HCT116 (cell line): ENCODE measurements around the gene DLG2. TPM values are rescaled to one million over a fixed set of nuclear protein-coding genes. Genes with fewer than 3 reads are reported as not detected.

ENCODE experiments used
- ATAC-seq: fragments of 200-7000 bp; cut with Tn5 transposase; 2 replicates; pipeline ENCODE4 v1.9.1; 2020; ENCODE audit warnings: mild to moderate bottlenecking, moderate library complexity
- BruUV-seq: library from RNA; stranded (reverse); fragments of 400-500 nt; replicated peaks from 2 replicates; lab custom pipeline; 2021; lab: Mats Ljungman, UMichigan
- CTCF ChIA-PET: fragments of 300-600 bp; sonication (Branson Sonifier 250); formaldehyde crosslinking; loops from one replicate; lab custom pipeline; 2021; ENCODE audit warnings: antibody characterized with exemption; lab: Charles Lee
- POLR2A ChIA-PET: fragments of 300-600, 350-600 bp; sonication (Branson Sonifier 250); formaldehyde crosslinking; loops from one replicate; lab custom pipeline; 2021; ENCODE audit warnings: antibody characterized with exemption; lab: Charles Lee
- RAD21 ChIA-PET, 2 experiments: fragments of 300-600 bp; sonication (Branson Sonifier 250); formaldehyde crosslinking; loops; one replicate each; lab custom pipeline; 2023; ENCODE audit warnings: low total read pairs in 2 of 2; ENCODE audit not compliant: uncharacterized antibody in 2 of 2, unreplicated experiment in 2 of 2, low non-redundant PET in 1 of 2; lab: Charles Lee
- DNase-seq: peaks from one replicate; pipeline ENCODE4 v3.0.0-alpha.2; 2010; ENCODE audit warnings: low read depth, low spot score
- H2AFZ ChIP-seq: fragments of 200-600 bp; shearing (Covaris generic), sonication (generic); 2 replicates; pipeline ENCODE4 v1.6.1; 2017; ENCODE audit warnings: low read depth, mixed run types, mixed read lengths, antibody characterized with exemption, low read length; ENCODE audit not compliant: poor library complexity, severe bottlenecking
- H3K27ac ChIP-seq: 2 replicates; pipeline ENCODE4 v1.5.1; 2012; ENCODE audit warnings: low read depth, low read length
- H3K27me3 ChIP-seq: fragments of 200-600 bp; sonication (generic); 2 replicates; pipeline ENCODE4 v1.6.1; 2016; ENCODE audit warnings: mixed run types, low read length, mixed read lengths; ENCODE audit not compliant: insufficient read depth
- H3K36me3 ChIP-seq, 2 experiments: fragments of 200-500 bp in 1 of 2; fragments of 200-600 bp in 1 of 2; sonication (Bioruptor generic) in 1 of 2; sonication (generic) in 1 of 2; 2 replicates each; pipeline versions ENCODE4 v1.5.1 to v1.6.1; 2014 to 2016; ENCODE audit warnings: low read length in 2 of 2, inconsistent platforms in 1 of 2, mixed read lengths in 1 of 2, mixed run types in 1 of 2; ENCODE audit not compliant: insufficient read depth in 2 of 2, control insufficient read depth in 1 of 2
- H3K4me1 ChIP-seq, 2 experiments: fragments of 200-600 bp in 1 of 2; sonication (generic) in 1 of 2; 2 replicates each; pipeline versions ENCODE4 v1.5.1 to v1.6.1; 2012 to 2017; ENCODE audit warnings: low read length in 2 of 2, inconsistent platforms in 1 of 2, mild to moderate bottlenecking in 1 of 2, mixed read lengths in 1 of 2, mixed run types in 1 of 2, moderate library complexity in 1 of 2; ENCODE audit not compliant: insufficient read depth in 2 of 2, control insufficient read depth in 1 of 2
- H3K4me2 ChIP-seq: fragments of 200-600 bp; sonication (generic); 2 replicates; pipeline ENCODE4 v1.6.1; 2017; ENCODE audit warnings: mixed run types, low read length, mixed read lengths
- H3K4me3 ChIP-seq, 2 experiments: fragments of 200-600 bp in 1 of 2; sonication (generic) in 1 of 2; replicated peaks in 1 of 2; 2 replicates each; pipeline ENCODE4 v1.5.1; 2011 to 2016; ENCODE audit warnings: low read length in 2 of 2, control low read depth in 1 of 2, low read depth in 1 of 2, mild to moderate bottlenecking in 1 of 2, mixed read lengths in 1 of 2, mixed run types in 1 of 2
- H3K79me2 ChIP-seq: fragments of 200-600 bp; sonication (generic); 2 replicates; pipeline ENCODE4 v1.6.1; 2017; ENCODE audit warnings: mild to moderate bottlenecking, mixed run types, low read length, moderate library complexity, mixed read lengths; ENCODE audit not compliant: insufficient read depth
- H3K9ac ChIP-seq: fragments of 200-600 bp; sonication (generic); 2 replicates; pipeline ENCODE4 v1.6.1; 2016; ENCODE audit warnings: low read length, mixed read lengths
- H3K9me2 ChIP-seq: fragments of 200-600 bp; sonication (generic), shearing (Covaris generic); 2 replicates; pipeline ENCODE4 v1.6.1; 2017; ENCODE audit warnings: mixed run types, mild to moderate bottlenecking, moderate library complexity; ENCODE audit not compliant: insufficient read depth
- H3K9me3 ChIP-seq, 2 experiments: fragments of 200-500 bp in 1 of 2; fragments of 200-600 bp in 1 of 2; sonication (Bioruptor generic) in 1 of 2; sonication (generic) in 1 of 2; 2 replicates each; pipeline ENCODE4 v1.6.1; 2014 to 2017; ENCODE audit warnings: low read length in 2 of 2, mixed read lengths in 2 of 2, inconsistent platforms in 1 of 2, low read depth in 1 of 2, mild to moderate bottlenecking in 1 of 2, mixed run types in 1 of 2, moderate library complexity in 1 of 2; ENCODE audit not compliant: control insufficient read depth in 1 of 2, insufficient read depth in 1 of 2
- H4K20me1 ChIP-seq: fragments of 200-600 bp; sonication (generic), shearing (Covaris generic); 2 replicates; pipeline ENCODE4 v1.6.1; 2017; ENCODE audit warnings: mixed run types, mild to moderate bottlenecking, moderate library complexity; ENCODE audit not compliant: insufficient read depth
- ATF3 ChIP-seq: IDR thresholded peaks from 2 replicates; pipeline ENCODE4 v1.6.1; 2012
- CBX3 ChIP-seq: IDR thresholded peaks from 2 replicates; pipeline ENCODE4 v1.6.1; 2012; ENCODE audit warnings: low read depth
- CEBPB ChIP-seq: IDR thresholded peaks from 2 replicates; pipeline ENCODE4 v1.6.1; 2012; ENCODE audit warnings: low read depth
- EGR1 ChIP-seq: IDR thresholded peaks from 2 replicates; pipeline ENCODE4 v1.6.1; 2012; ENCODE audit warnings: low read depth
- EZH2 ChIP-seq: fragments of 200-600 bp; sonication (generic); IDR thresholded peaks from 2 replicates; pipeline ENCODE4 v1.6.1; 2017; ENCODE audit warnings: antibody characterized with exemption, mixed run types
- FOSL1 ChIP-seq: IDR thresholded peaks from 2 replicates; pipeline ENCODE4 v1.6.1; 2012; ENCODE audit warnings: low read depth
- JUND ChIP-seq: IDR thresholded peaks from 2 replicates; pipeline ENCODE4 v1.6.1; 2012
- MAX ChIP-seq: IDR thresholded peaks from 2 replicates; pipeline ENCODE4 v1.6.1; 2012
- POLR2A ChIP-seq: IDR thresholded peaks from 2 replicates; pipeline ENCODE4 v1.7.0; 2011; ENCODE audit warnings: borderline replicate concordance; ENCODE audit not compliant: insufficient read depth, insufficient read length; ENCODE audit errors: extremely low read depth
- POLR2AphosphoS5 ChIP-seq: IDR thresholded peaks from 2 replicates; pipeline ENCODE4 v1.6.1; 2011; ENCODE audit warnings: mild to moderate bottlenecking, low read depth, low read length, moderate library complexity
- RAD21 ChIP-seq: IDR thresholded peaks from 2 replicates; pipeline ENCODE4 v1.6.1; 2012; ENCODE audit warnings: low read depth, mild to moderate bottlenecking
- REST ChIP-seq: IDR thresholded peaks from 2 replicates; pipeline ENCODE4 v1.6.1; 2012; ENCODE audit warnings: low read depth
- SIN3A ChIP-seq: IDR thresholded peaks from 2 replicates; pipeline ENCODE4 v1.6.1; 2012; ENCODE audit warnings: low read depth
- SP1 ChIP-seq: IDR thresholded peaks from 2 replicates; pipeline ENCODE4 v1.6.1; 2012; ENCODE audit warnings: low read depth
- SRF ChIP-seq: IDR thresholded peaks from 2 replicates; pipeline ENCODE4 v1.6.1; 2012; ENCODE audit warnings: low read depth
- ZBTB33 ChIP-seq: IDR thresholded peaks from 2 replicates; pipeline ENCODE4 v1.6.1; 2011; ENCODE audit warnings: mild to moderate bottlenecking, low read length, moderate library complexity; ENCODE audit not compliant: insufficient replicate concordance; ENCODE audit errors: extremely low read depth
- ZNF274 ChIP-seq: fragments of 200-500 bp; sonication (Bioruptor generic); IDR thresholded peaks from 2 replicates; pipeline ENCODE4 v1.6.1; 2014; ENCODE audit warnings: mild to moderate bottlenecking, low read depth, low read length, inconsistent platforms
- intact Hi-C: fragments of 100-400 bp; cut with micrococcal nuclease; formaldehyde crosslinking; loops from 2 replicates; pipeline ENCODE4 v1.10.0; 2022
- total RNA-seq: library from RNA; stranded (reverse); gene quantifications from one replicate; pipeline ENCODE4 v1.2.1, GENCODE V29; 2021; ENCODE audit not compliant: unreplicated experiment

DLG2 gene
- total RNA-seq, 1 experiment from 2014 or later = 2.4 TPM

GRCh38 chr11:83641511-83641910 is 1985.6 kb downstream of the DLG2 start:
- CTCF ChIA-PET = no interaction called here
- TF ChIP-seq ZNF274 (no peak), EZH2 (no peak), ATF3 (no peak), POLR2AphosphoS5 (no peak), ZBTB33 (no peak), SIN3A (no peak), SRF (no peak), MAX (no peak), REST (no peak), POLR2A (no peak), SP1 (no peak), FOSL1 (no peak), CEBPB (no peak), RAD21 (no peak), EGR1 (no peak), JUND (no peak), CBX3 (no peak)

More at GRCh38 chr11:83641511-83641910, 1985.6 kb downstream of the DLG2 start:
- Histone ChIP-seq H3K4me1 (no peaks in the 10 kb centered on the region), H4K20me1 (no peaks in the 10 kb centered on the region), H3K79me2 (no peaks in the 10 kb centered on the region), H3K27ac (no peak overlapping the region), H3K9ac (no peak overlapping the region), H3K9me2 (no peaks in the 10 kb centered on the region), H3K4me2 (no peak overlapping the region), H3K27me3 (peaks cover 23% of the 10 kb centered on the region), H3K9me3 (no peaks in the 10 kb centered on the region), H3K36me3 (no peaks in the 10 kb centered on the region), H3K4me3 (no peak overlapping the region), H2AFZ (no peak overlapping the region)
- no TSS peak for BruUV-seq
- intact Hi-C loops = no loop called here
- ATAC-seq (no peak), DNase-seq (no peak)
- ChIA-PET POLR2A (no interaction called here), RAD21 (no interaction called here)
